ENCODE data around the gene DTNA.

GRCh38 chr18:34718610-34719009 lies 8.5 kb downstream of the DTNA start:
- no peak for TF ChIP-seq CTCF (IDR thresholded peaks at IDR 0.05)
- TF ChIP-seq POLR2A (IDR thresholded peaks at IDR 0.05) = no peak
- no peak for TF ChIP-seq EP300 (IDR thresholded peaks at IDR 0.05)

Measured in gastroesophageal sphincter (tissue), 3 donors.